Osteocyte (in vitro differentiated cells): ENCODE results near the gene ERFL. TPM values are rescaled to one million over a fixed set of nuclear protein-coding genes. Genes with fewer than 3 reads are reported as not detected.

Experiments used
- DNase-seq: peaks from one replicate; pipeline ENCODE4 v3.0.0; 2021; ENCODE audit warnings: mixed read lengths; ENCODE audit not compliant: unreplicated experiment; ENCODE audit errors: extremely low spot score
- H3K27ac Mint-ChIP-seq: one replicate; pipeline ENCODE4 v1.8.0; 2021; ENCODE audit warnings: mild to moderate bottlenecking, mixed read lengths; ENCODE audit not compliant: unreplicated experiment
- H3K27me3 Mint-ChIP-seq: one replicate; pipeline ENCODE4 v1.8.0; 2021; ENCODE audit warnings: mixed read lengths; ENCODE audit not compliant: unreplicated experiment
- H3K36me3 Mint-ChIP-seq: one replicate; pipeline ENCODE4 v1.8.0; 2021; ENCODE audit warnings: mixed read lengths; ENCODE audit not compliant: unreplicated experiment
- H3K4me1 Mint-ChIP-seq: one replicate; pipeline ENCODE4 v1.8.0; 2021; ENCODE audit warnings: mixed read lengths; ENCODE audit not compliant: unreplicated experiment
- H3K4me3 Mint-ChIP-seq: one replicate; pipeline ENCODE4 v1.8.0; 2021; ENCODE audit warnings: mild to moderate bottlenecking, moderate library complexity, mixed read lengths; ENCODE audit not compliant: unreplicated experiment
- H3K9me3 Mint-ChIP-seq: one replicate; pipeline ENCODE4 v1.8.0; 2021; ENCODE audit warnings: mixed read lengths; ENCODE audit not compliant: unreplicated experiment
- total RNA-seq: library from RNA; stranded (reverse); gene quantifications from 2 replicates; pipeline ENCODE4 v1.2.1, GENCODE V29; 2021
- TF ChIP-seq, protein P1 (sequence below): fragments of 200-600 bp; sonication (generic); IDR thresholded peaks from 2 replicates; pipeline ENCODE4 v1.5.0; 2021; ENCODE audit warnings: antibody characterized with exemption, mild to moderate bottlenecking, moderate library complexity

ERFL gene
- total RNA-seq, 1 donor from 2014 or later = 0.38 TPM

DNA sequence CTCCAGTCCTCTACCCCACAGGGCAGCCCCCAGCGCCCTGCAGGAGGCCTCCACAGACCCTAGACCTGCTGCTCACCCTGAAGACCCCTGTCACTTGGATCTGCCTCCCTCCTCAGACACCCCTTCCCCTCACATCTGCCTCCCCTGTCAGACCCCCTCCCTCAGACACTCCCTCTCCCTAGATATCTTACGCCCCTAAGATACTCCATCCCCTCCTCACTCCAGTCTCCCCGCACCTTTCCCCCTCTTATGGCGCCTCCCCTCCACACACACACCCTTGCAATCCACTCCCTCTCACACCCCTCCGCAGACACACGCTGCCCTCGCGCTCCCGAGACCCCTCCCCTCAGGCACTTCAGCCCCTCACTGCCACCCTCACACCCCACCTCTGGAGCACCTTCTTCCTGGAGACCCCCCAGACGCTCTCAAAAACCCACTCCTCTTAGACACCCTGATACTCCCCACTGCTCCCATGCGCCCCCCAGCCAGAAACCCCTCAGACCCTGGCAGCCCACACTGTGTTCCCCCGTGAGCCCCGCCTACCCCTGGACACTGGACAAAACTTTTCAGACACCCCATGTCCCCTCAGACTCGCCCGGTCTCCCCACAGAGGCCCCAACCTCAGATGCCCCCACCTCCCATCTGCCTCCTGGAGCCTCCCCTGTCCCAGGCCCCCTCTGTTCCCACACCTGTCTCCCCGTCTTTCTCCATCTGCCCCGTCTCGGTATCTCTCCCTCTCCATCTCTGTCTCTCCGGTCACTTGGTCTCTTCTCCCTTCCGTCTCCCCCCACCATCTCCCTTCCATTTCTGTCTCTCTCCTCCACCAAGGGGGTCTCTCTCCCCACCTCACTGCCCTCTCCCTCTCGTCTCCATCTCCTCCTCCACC, 14.5 kb downstream of the ERFL start:
- Mint-ChIP-seq H3K9me3 (no peaks in the 10 kb centered on the region), H3K27ac (no peak overlapping the region), H3K27me3 (peaks cover 35% of the 10 kb centered on the region), H3K4me1 (no peaks in the 10 kb centered on the region), H3K4me3 (no peak overlapping the region), H3K36me3 (no peaks in the 10 kb centered on the region)
- TF ChIP-seq, protein P1, sequence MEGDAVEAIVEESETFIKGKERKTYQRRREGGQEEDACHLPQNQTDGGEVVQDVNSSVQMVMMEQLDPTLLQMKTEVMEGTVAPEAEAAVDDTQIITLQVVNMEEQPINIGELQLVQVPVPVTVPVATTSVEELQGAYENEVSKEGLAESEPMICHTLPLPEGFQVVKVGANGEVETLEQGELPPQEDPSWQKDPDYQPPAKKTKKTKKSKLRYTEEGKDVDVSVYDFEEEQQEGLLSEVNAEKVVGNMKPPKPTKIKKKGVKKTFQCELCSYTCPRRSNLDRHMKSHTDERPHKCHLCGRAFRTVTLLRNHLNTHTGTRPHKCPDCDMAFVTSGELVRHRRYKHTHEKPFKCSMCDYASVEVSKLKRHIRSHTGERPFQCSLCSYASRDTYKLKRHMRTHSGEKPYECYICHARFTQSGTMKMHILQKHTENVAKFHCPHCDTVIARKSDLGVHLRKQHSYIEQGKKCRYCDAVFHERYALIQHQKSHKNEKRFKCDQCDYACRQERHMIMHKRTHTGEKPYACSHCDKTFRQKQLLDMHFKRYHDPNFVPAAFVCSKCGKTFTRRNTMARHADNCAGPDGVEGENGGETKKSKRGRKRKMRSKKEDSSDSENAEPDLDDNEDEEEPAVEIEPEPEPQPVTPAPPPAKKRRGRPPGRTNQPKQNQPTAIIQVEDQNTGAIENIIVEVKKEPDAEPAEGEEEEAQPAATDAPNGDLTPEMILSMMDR = no peak
- DNase-seq = no peak

DNA sequence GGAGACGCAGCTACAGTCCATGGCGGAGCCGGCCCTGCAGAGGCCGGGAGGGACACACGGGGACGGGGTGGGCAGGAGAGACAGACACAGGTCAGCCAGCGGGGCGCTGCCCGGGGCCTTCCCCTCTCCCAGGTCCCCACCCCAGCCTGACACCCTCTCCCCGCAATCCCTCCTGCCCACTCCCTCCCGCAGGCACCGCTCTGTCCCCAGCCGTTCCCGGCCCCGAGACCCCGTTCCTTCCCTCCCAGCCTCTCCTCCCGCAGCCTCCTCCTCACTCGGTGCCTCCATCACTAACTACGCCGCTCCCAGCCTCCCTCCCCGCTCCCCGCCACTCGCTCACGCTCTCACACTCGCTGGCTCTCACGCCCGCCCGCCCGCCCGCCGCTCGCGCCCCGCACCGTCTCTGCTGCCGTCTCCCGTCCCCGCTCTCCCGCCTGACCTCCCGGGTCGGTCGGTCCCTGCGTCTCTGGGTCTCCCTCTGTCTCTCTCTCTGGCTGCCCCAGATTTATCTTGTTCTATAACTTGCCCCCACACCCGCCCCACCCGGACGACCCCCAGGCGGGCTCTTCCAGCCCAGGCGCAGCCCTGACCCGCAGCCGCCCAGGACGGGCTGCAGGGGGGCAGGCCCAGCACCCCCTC, 15.2 kb downstream of the ERFL start:
- no peaks in the 10 kb centered on the region for H3K9me3 Mint-ChIP-seq
- peaks cover 35% of the 10 kb centered on the region for H3K27me3 Mint-ChIP-seq
- H3K4me3 Mint-ChIP-seq = no peak overlapping the region
- DNase-seq = no peak
- H3K27ac Mint-ChIP-seq = no peak overlapping the region
- no peaks in the 10 kb centered on the region for H3K4me1 Mint-ChIP-seq
- TF ChIP-seq, protein P1 = no peak
- no peaks in the 10 kb centered on the region for H3K36me3 Mint-ChIP-seq

DNA sequence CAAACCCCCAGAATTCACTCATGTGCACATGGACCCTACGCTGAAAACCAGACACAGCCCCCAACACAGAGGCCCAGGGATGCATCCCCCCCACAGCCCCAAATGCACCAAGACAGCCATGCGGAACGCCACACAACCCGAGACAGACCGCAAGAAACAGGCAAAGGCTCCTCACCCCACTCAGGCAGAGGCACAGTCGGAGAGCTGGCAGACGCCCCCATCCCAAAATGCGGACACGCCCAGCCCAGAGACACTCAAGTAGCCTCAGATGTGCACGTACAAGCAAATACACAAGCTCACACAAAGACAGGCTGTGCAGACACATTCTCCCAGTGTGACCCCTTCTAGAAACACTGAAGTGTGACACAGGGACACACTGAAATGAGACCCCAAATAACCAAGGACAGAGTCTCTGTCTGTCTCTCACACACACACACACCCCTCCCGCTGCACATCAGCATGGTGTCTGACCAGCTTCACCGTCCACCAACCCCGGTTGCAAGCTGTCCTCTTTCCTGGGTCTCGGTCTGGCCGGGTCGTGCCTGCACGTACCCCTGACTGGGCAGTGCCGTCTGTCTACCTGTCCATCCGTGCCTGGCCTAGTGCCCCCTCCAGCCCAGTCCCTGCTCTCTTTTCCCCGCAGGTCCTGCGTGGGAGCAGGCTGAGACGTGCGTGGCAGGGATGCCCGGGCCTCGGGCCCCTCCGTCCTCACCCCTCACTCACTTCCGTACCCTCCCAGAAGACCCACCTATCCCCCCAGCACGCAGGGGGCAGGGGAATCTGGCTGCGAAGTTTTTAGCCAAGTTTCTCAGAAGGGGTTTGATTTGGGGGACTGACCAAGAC, 16.1 kb downstream of the ERFL start:
- Mint-ChIP-seq H3K4me3 (no peak overlapping the region), H3K27me3 (peaks cover 35% of the 10 kb centered on the region), H3K27ac (no peak overlapping the region), H3K4me1 (no peaks in the 10 kb centered on the region), H3K9me3 (no peaks in the 10 kb centered on the region), H3K36me3 (peaks cover 2% of the 10 kb centered on the region)
- TF ChIP-seq, protein P1 = no peak
- no peak for DNase-seq

DNA sequence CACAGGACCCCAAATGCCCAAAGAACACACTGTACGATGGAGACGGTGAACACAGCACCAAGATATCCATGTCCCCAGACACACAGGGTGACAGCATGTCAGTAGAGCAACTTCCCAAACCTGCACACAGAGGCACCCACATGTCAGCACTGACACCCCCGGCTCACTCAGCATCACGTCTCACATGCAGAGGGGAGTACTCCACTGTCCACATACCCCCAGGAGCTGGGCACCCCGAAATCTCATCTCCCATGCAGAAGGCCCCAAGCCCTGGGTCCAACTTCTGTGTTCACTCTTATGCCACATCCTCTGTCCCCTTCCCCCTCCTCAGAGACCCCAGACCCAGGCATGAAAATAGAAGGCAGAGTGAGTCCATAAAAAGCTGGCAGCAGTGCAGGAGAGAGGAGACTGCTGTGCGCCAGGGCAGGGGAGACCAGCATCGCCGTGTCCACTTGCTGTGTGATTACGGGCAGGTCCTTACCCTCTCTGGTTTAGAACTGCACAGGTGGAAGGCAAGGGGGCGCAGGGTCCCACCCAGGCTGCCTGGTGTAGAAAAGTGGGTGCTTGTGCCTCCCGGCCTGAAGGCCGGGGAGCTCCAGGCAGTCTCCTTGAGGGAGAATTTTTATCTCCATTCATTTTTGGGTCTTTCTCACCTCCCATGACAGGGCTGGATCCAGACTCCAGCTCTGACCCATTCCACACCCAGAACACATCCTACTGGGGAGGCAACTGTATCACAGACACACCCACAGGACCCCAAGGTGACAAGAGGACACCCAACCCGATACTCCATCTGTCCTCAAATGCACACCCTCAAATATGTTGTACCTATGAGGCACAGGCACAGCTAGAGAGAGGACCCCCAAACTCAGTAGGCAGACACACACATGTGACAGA, 17.0 kb downstream of the ERFL start:
- H3K27me3 Mint-ChIP-seq = peaks cover 35% of the 10 kb centered on the region
- H3K36me3 Mint-ChIP-seq = peaks cover 5% of the 10 kb centered on the region

More for the DNA sequence above, 17.0 kb downstream of the ERFL start:
- DNase-seq = no peak
- Mint-ChIP-seq H3K9me3 (no peaks in the 10 kb centered on the region), H3K4me1 (no peaks in the 10 kb centered on the region), H3K4me3 (no peak overlapping the region), H3K27ac (no peak overlapping the region)
- TF ChIP-seq, protein P1 = no peak
